K562 (cell line): ENCODE results near the gene USP31. TPM values are rescaled to one million over a fixed set of nuclear protein-coding genes. Genes with fewer than 3 reads are reported as not detected.

ENCODE experiments used
- AFF4 ChIP-seq: sonication (generic); formaldehyde crosslinking; IDR thresholded peaks from 2 replicates; pipeline ENCODE4 v1.8.0; 2023; ENCODE audit warnings: mild to moderate bottlenecking, missing genetic modification reagents
- BDP1 ChIP-seq: IDR thresholded peaks from 3 replicates; pipeline ENCODE4 v1.6.1; 2011; ENCODE audit not compliant: insufficient read length, insufficient read depth
- CCNT2 ChIP-seq: IDR thresholded peaks from 2 replicates; pipeline ENCODE4 v1.6.1; 2011; ENCODE audit warnings: borderline replicate concordance, low read depth, mild to moderate bottlenecking, moderate library complexity, mixed read lengths, low read length; ENCODE audit not compliant: insufficient read length; ENCODE audit errors: extremely low read depth
- CREB3 ChIP-seq: fragments of 450-650 bp; conservative IDR thresholded peaks from 2 replicates; pipeline ENCODE4 v1.6.1; 2016; ENCODE audit warnings: missing genetic modification characterization, low read depth, mild to moderate bottlenecking, missing compliant biosample characterization, moderate library complexity
- GABPB2 ChIP-seq: fragments of 250-450 bp; sonication (Bioruptor Pico); conservative IDR thresholded peaks from 2 replicates; pipeline ENCODE4 v1.5.1; 2021; ENCODE audit warnings: mild to moderate bottlenecking
- HDAC2 ChIP-seq: fragments of 450-650 bp; IDR thresholded peaks from 2 replicates; pipeline ENCODE4 v1.6.1; 2016; ENCODE audit warnings: mild to moderate bottlenecking
- HLTF ChIP-seq: fragments of 450-650 bp; IDR thresholded peaks from 2 replicates; pipeline ENCODE4 v1.6.1; 2016
- HNRNPL ChIP-seq: fragments of 200-400 bp; formaldehyde crosslinking; IDR thresholded peaks from 2 replicates; pipeline ENCODE4 v1.6.1; 2017; ENCODE audit warnings: low read depth, mild to moderate bottlenecking, low read length
- IFI16 ChIP-seq: fragments of 250-450 bp; sonication (Bioruptor Pico); IDR thresholded peaks from 2 replicates; pipeline ENCODE4 v2.1.2; 2022; ENCODE audit warnings: mild to moderate bottlenecking, inconsistent platforms
- KAT7 ChIP-seq: sonication (generic); formaldehyde crosslinking; IDR thresholded peaks from 2 replicates; pipeline ENCODE4 v1.8.0; 2022; ENCODE audit warnings: missing genetic modification reagents, mild to moderate bottlenecking, borderline replicate concordance
- MBD1 ChIP-seq: fragments of 250-450 bp; sonication (Bioruptor Pico); IDR thresholded peaks from 2 replicates; pipeline ENCODE4 v1.8.0; 2022; ENCODE audit warnings: inconsistent platforms
- MEF2A ChIP-seq: IDR thresholded peaks from 2 replicates; pipeline ENCODE4 v1.6.1; 2011; ENCODE audit warnings: low read depth, mild to moderate bottlenecking, low read length, moderate library complexity; ENCODE audit not compliant: control insufficient read depth
- MITF ChIP-seq: IDR thresholded peaks from 2 replicates; pipeline ENCODE4 v1.6.1; 2014; ENCODE audit warnings: antibody characterized with exemption
- NCOA1 ChIP-seq: fragments of 450-650 bp; IDR thresholded peaks from 2 replicates; pipeline ENCODE4 v1.6.1; 2016; ENCODE audit warnings: low read depth
- NCOA4 ChIP-seq: fragments of 450-650 bp; IDR thresholded peaks from 2 replicates; pipeline ENCODE4 v1.6.1; 2018; ENCODE audit warnings: mild to moderate bottlenecking; ENCODE audit not compliant: partially characterized antibody
- PTTG1 ChIP-seq: fragments of 450-650 bp; IDR thresholded peaks from 2 replicates; pipeline ENCODE4 v1.6.1; 2016; ENCODE audit warnings: low read depth, mild to moderate bottlenecking, missing genetic modification characterization, missing compliant biosample characterization
- RHOXF2B ChIP-seq: fragments of 250-450 bp; sonication (Bioruptor Pico); conservative IDR thresholded peaks from 2 replicates; pipeline ENCODE4 v1.5.1; 2021
- TEAD1 ChIP-seq, 2 experiments: fragments of 450-650 bp in 1 of 2; sonication (generic) in 1 of 2; formaldehyde crosslinking; IDR thresholded peaks; 2 replicates each; pipeline versions ENCODE4 v1.4.0 to v1.8.0; 2020 to 2022; ENCODE audit warnings: mild to moderate bottlenecking in 2 of 2, missing genetic modification reagents in 1 of 2
- TRIM24 ChIP-seq, 2 experiments: fragments of 450-650 bp; IDR thresholded peaks; 2 replicates each; pipeline ENCODE4 v1.6.1; 2016
- ZNF311 ChIP-seq: fragments of 250-450 bp; sonication (Bioruptor Pico); IDR thresholded peaks from 2 replicates; pipeline ENCODE4 v1.4.0; 2020; ENCODE audit warnings: mild to moderate bottlenecking, moderate library complexity
- ZNF644 ChIP-seq: fragments of 200-800 bp; sonication (Bioruptor generic); IDR thresholded peaks from 2 replicates; pipeline ENCODE4 v1.6.1; 2016; ENCODE audit warnings: low read depth, missing genetic modification characterization, missing compliant biosample characterization
- ZZZ3 ChIP-seq: fragments of 450-650 bp; IDR thresholded peaks from 2 replicates; pipeline ENCODE4 v1.6.1; 2016; ENCODE audit warnings: antibody characterized with exemption, mild to moderate bottlenecking, moderate library complexity
- polyA plus RNA-seq, 8 experiments: library from polyadenylated mRNA; depleted of rRNA in 4 of 8; stranded (reverse) in 5 of 8; unstranded in 3 of 8; fragments of >200 nt; fragmentation: Nextera tagmentation in 2 of 8; fragmentation: Illumina TruSeq in 1 of 8; extraction: Ambion mirVana in 2 of 8; extraction: Trizol in 1 of 8; gene quantifications; 2 replicates each; pipeline versions ENCODE4 v1.2.1 to v1.2.3, GENCODE V29; 2011 to 2014; ENCODE audit warnings: inconsistent platforms in 1 of 8, missing spikeins in 1 of 8
- total RNA-seq, 7 experiments: library from RNA; depleted of rRNA in 6 of 7; stranded (reverse); fragments of >200 nt in 6 of 7; fragmentation: Illumina TruSeq in 2 of 7; extraction: Trizol in 2 of 7; gene quantifications; 2 replicates each; pipeline versions ENCODE4 v1.2.1 to v1.2.3, GENCODE V29; 2011 to 2021; ENCODE audit warnings: low replicate concordance in 1 of 7

Gene USP31
- total and polyA plus RNA-seq, 9 of the 15 experiments (the other 6 are each of a cell fraction or from before 2014, with no cell fraction given) = 0.56 to 4.9 (median 2.9) TPM

GRCh38 chr16:23148513-23149266, 562 bp downstream of the USP31 start (continued):
- TF ChIP-seq ZNF644 (tag) (0 out of 2 replicates have a peak, but pooled peaks have one; percentile 4), MEF2A (no peak), AFF4 (no peak), KAT7 (no peak), MBD1 (CRISPR knock-in tag) (no peak), NCOA1 (no peak), NCOA4 (no peak), HNRNPL (no peak), CREB3 (tag) (no peak), IFI16 (no peak), CCNT2 (peak; percentile 62), HLTF (no peak), TRIM24 (IDR thresholded peaks at IDR 0.05) (no peak), BDP1 (no peak), TEAD1 (CRISPR knock-in tag; IDR thresholded peaks at IDR 0.05) (no peak), MITF (no peak), HDAC2 (no peak), ZNF311 (no peak), PTTG1 (no peak), ZZZ3 (no peak), RHOXF2B (CRISPR knock-in tag) (no peak), GABPB2 (no peak)
